ENCODE data around the gene ARHGEF37. TPM values are rescaled to one million over a fixed set of nuclear protein-coding genes. Genes with fewer than 3 reads are reported as not detected.

ARHGEF37 gene
- total and polyA plus RNA-seq, 2 donors from 2014 or later: 6.9 to 21.8 TPM

DNA sequence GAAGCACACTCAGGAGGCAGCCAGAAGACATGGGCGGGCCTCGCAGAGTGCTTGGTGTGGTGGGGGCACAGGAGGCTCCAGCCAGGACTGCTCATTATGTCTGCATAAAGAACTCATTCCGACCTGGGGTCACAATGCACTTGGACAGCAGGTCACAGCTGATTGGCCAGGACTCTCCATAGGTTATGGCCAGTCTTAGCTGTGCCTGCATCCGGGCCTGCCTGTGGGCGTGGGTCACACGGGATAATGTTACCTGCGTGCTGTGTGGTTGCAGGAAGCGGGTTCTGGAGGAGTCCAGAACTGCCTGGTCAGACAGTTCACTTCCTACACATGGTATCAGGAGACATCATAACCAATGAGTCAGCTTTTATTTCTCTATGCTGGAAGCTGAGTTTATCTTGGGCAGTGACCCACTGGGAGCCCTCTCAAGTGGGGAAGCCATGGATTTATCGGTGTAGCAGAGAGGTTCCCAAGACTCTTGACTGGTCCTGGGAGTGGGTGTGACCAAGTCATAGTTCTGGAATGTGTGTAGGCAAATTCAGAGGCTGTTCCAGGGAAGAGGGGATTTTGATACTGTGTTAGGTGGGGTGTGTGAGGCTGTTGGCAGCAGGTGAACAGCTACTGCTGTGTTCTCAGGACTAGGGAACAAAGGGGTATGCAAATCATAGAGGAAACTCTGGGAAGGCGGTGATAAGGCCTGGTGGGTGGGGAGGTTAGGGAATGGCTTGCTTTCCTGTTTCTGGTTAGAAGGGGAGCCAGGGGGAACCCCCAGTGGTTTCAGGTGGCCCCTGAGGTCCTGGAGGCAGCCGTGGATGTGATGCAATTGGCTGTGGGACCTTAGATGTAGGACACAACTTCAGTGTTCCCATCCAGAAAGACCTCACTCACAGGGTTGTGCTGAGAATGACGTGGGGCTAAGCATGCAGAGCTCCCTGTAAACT, 51.3 kb downstream of the ARHGEF37 start:
- peaks cover 0 to 5% (median 4%) of the 10 kb centered on the region in 3 donors for H3K4me1 ChIP-seq (ENCODE audit: control insufficient read depth in 2 of 3, insufficient read depth in 2 of 3, low read depth in 1 of 3, low read length in 3 of 3)
- DNase-seq: peak in 3 of 5 donors; percentile 30 to 42 (median 35)
- H3K9ac ChIP-seq (ENCODE audit: low read length in 3 of 3): no peak overlapping the region
- no peaks in the 10 kb centered on the region for H3K36me3 ChIP-seq (ENCODE audit: control insufficient read depth in 2 of 3, insufficient read depth in 3 of 3, low read length in 3 of 3)
- no peaks in the 10 kb centered on the region for H3K27me3 ChIP-seq (ENCODE audit: control insufficient read depth, insufficient read depth, low read length)
- no peaks in the 10 kb centered on the region for H3K9me3 ChIP-seq (ENCODE audit: control insufficient read depth in 2 of 3, insufficient read depth in 1 of 3, low read length in 3 of 3)
- no peak overlapping the region for H3K27ac ChIP-seq (ENCODE audit: low read depth in 2 of 2, low read length in 2 of 2)
- intact Hi-C loops (cut with DNase I): loop anchor here (10.0 kb wide), 1 partner anchor 362 kb away; no protein-coding TSS in a partner anchor
- no peak overlapping the region for H3K4me3 ChIP-seq (ENCODE audit: low read length in 3 of 3)
- TF ChIP-seq, protein P1, sequence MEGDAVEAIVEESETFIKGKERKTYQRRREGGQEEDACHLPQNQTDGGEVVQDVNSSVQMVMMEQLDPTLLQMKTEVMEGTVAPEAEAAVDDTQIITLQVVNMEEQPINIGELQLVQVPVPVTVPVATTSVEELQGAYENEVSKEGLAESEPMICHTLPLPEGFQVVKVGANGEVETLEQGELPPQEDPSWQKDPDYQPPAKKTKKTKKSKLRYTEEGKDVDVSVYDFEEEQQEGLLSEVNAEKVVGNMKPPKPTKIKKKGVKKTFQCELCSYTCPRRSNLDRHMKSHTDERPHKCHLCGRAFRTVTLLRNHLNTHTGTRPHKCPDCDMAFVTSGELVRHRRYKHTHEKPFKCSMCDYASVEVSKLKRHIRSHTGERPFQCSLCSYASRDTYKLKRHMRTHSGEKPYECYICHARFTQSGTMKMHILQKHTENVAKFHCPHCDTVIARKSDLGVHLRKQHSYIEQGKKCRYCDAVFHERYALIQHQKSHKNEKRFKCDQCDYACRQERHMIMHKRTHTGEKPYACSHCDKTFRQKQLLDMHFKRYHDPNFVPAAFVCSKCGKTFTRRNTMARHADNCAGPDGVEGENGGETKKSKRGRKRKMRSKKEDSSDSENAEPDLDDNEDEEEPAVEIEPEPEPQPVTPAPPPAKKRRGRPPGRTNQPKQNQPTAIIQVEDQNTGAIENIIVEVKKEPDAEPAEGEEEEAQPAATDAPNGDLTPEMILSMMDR (IDR thresholded peaks at IDR 0.05; ENCODE audit: borderline replicate concordance, extremely low read depth, insufficient read depth): no peak
- FAIRE-seq: no peak

GRCh38 chr5:149633476-149634350, 52.4 kb downstream of the ARHGEF37 start:
- Histone ChIP-seq H3K27me3 (ENCODE audit: control insufficient read depth, insufficient read depth, low read length) (no peaks in the 10 kb centered on the region), H3K36me3 (ENCODE audit: control insufficient read depth in 2 of 3, insufficient read depth in 3 of 3, low read length in 3 of 3) (no peaks in the 10 kb centered on the region), H3K27ac (ENCODE audit: low read depth in 2 of 2, low read length in 2 of 2) (no peak overlapping the region), H3K4me3 (ENCODE audit: low read length in 3 of 3) (no peak overlapping the region), H3K9ac (ENCODE audit: low read length in 3 of 3) (no peak overlapping the region), H3K9me3 (ENCODE audit: control insufficient read depth in 2 of 3, insufficient read depth in 1 of 3, low read length in 3 of 3) (no peaks in the 10 kb centered on the region), H3K4me1 (ENCODE audit: control insufficient read depth in 2 of 3, insufficient read depth in 2 of 3, low read depth in 1 of 3, low read length in 3 of 3) (peaks cover 0 to 5% (median 4%) of the 10 kb centered on the region in 3 donors)
- TF ChIP-seq, protein P1 (IDR thresholded peaks at IDR 0.05; ENCODE audit: borderline replicate concordance, extremely low read depth, insufficient read depth): no peak
- intact Hi-C loops (cut with DNase I): loop anchor here (10.0 kb wide), 1 partner anchor 361 kb away; no protein-coding TSS in a partner anchor
- DNase-seq (no peak), FAIRE-seq (no peak)

DNA sequence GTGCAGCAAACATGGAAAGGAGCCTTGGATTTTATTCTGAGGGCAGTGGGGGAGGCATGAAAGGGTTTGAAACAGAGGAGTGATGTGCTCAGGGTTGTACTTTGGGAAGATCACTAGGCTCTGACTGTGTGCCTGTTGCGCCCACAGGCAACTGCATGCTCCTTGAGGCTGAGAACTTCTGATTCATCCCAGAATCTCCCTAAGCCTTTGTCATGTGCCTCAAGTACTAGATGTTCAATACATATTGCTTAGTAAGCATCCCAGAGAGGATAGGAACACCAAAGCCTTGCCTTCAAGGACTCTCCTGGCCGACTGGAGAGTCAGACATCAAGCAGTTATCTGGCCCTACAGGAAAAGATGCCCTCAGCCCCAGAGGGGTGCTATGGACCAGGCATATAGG, 54.1 kb downstream of the ARHGEF37 start:
- H3K9me3 ChIP-seq (ENCODE audit: control insufficient read depth in 2 of 3, insufficient read depth in 1 of 3, low read length in 3 of 3): no peaks in the 10 kb centered on the region
- peaks cover 0 to 13% (median 4%) of the 10 kb centered on the region in 3 donors for H3K4me1 ChIP-seq (ENCODE audit: control insufficient read depth in 2 of 3, insufficient read depth in 2 of 3, low read depth in 1 of 3, low read length in 3 of 3)
- no peak overlapping the region for H3K4me3 ChIP-seq (ENCODE audit: low read length in 3 of 3)
- TF ChIP-seq, protein P1 (IDR thresholded peaks at IDR 0.05; ENCODE audit: borderline replicate concordance, extremely low read depth, insufficient read depth): no peak
- FAIRE-seq (no peak), DNase-seq (no peak)
- no peaks in the 10 kb centered on the region for H3K27me3 ChIP-seq (ENCODE audit: control insufficient read depth, insufficient read depth, low read length)
- no peak overlapping the region for H3K27ac ChIP-seq (ENCODE audit: low read depth in 2 of 2, low read length in 2 of 2)
- intact Hi-C loops (cut with DNase I): loop anchor here (5.0 to 10.0 kb wide), 2 partner anchors 192 to 359 kb away; no protein-coding TSS in a partner anchor
- no peaks in the 10 kb centered on the region for H3K36me3 ChIP-seq (ENCODE audit: control insufficient read depth in 2 of 3, insufficient read depth in 3 of 3, low read length in 3 of 3)
- H3K9ac ChIP-seq (ENCODE audit: low read length in 3 of 3): no peak overlapping the region
